ENCODE measurements around the gene TMEM108.

TMEM108 gene

GRCh38 chr3:133117342-133117741 lies 79.2 kb downstream of the TMEM108 start:
- no peak for DNase-seq (ENCODE audit: low read depth)
- TF ChIP-seq CTCF (conservative IDR thresholded peaks at IDR 0.05; ENCODE audit: control insufficient read depth, insufficient read depth, low read depth, low read length) = no peak
- H3K4me3 ChIP-seq (ENCODE audit: control insufficient read depth, low read depth, low read length) = no peak overlapping the region

- TF ChIP-seq CTCF (conservative IDR thresholded peaks at IDR 0.05; ENCODE audit: control insufficient read depth, insufficient read depth, low read depth, low read length) = no peak
- DNase-seq (ENCODE audit: low read depth) = no peak
- no peak overlapping the region for H3K4me3 ChIP-seq (ENCODE audit: control insufficient read depth, low read depth, low read length)
These were observed 81.0 kb downstream of the TMEM108 start for GRCh38 chr3:133119176-133119575.

GRCh38 chr3:133121450-133121849 lies 83.3 kb downstream of the TMEM108 start:
- no peak for DNase-seq (ENCODE audit: low read depth)
- no peak overlapping the region for H3K4me3 ChIP-seq (ENCODE audit: control insufficient read depth, low read depth, low read length)
- no peak for TF ChIP-seq CTCF (conservative IDR thresholded peaks at IDR 0.05; ENCODE audit: control insufficient read depth, insufficient read depth, low read depth, low read length)

- DNase-seq (ENCODE audit: low read depth) = no peak
- no peak for TF ChIP-seq CTCF (conservative IDR thresholded peaks at IDR 0.05; ENCODE audit: control insufficient read depth, insufficient read depth, low read depth, low read length)
- H3K4me3 ChIP-seq (ENCODE audit: control insufficient read depth, low read depth, low read length) = no peak overlapping the region
These were observed 85.4 kb downstream of the TMEM108 start for GRCh38 chr3:133123636-133124035.

- DNase-seq (ENCODE audit: low read depth) = no peak
- no peak for TF ChIP-seq CTCF (conservative IDR thresholded peaks at IDR 0.05; ENCODE audit: control insufficient read depth, insufficient read depth, low read depth, low read length)
- H3K4me3 ChIP-seq (ENCODE audit: control insufficient read depth, low read depth, low read length) = no peak overlapping the region
These were observed 86.3 kb downstream of the TMEM108 start for GRCh38 chr3:133124511-133124910.

- no peak for TF ChIP-seq CTCF (conservative IDR thresholded peaks at IDR 0.05; ENCODE audit: control insufficient read depth, insufficient read depth, low read depth, low read length)
- DNase-seq (ENCODE audit: low read depth) = no peak
- no peak overlapping the region for H3K4me3 ChIP-seq (ENCODE audit: control insufficient read depth, low read depth, low read length)
These were observed 87.0 kb downstream of the TMEM108 start for GRCh38 chr3:133125171-133125570.

GRCh38 chr3:133125802-133126201 lies 87.6 kb downstream of the TMEM108 start:
- DNase-seq (ENCODE audit: low read depth) = no peak
- no peak for TF ChIP-seq CTCF (conservative IDR thresholded peaks at IDR 0.05; ENCODE audit: control insufficient read depth, insufficient read depth, low read depth, low read length)
- no peak overlapping the region for H3K4me3 ChIP-seq (ENCODE audit: control insufficient read depth, low read depth, low read length)

All from fibroblast of mammary gland (primary cell).